ENCODE results near the gene SMIM1.
"Not testable (repeated sequence)": the region's sequence is repeated elsewhere in the genome, so short reads cannot be mapped to it uniquely, and the experiment has no call there.

The SMIM1 gene

GRCh38 chr1:3796215-3797061, 23.9 kb downstream of the SMIM1 start, which contains the start of gene LRRC47:
TSS of gene LRRC47 (minus strand) at chr1:3796498. CDS start at chr1:3796476, 22 bp downstream.
- Mint-ChIP-seq H3K36me3 (ENCODE audit: low read depth) (peaks cover 28% of the 10 kb centered on the region), H3K4me1 (ENCODE audit: low read depth) (peaks cover 34% of the 10 kb centered on the region), H3K27ac (peak within 1 kb of the TSS; percentile 85), H3K4me3 (peak within 1 kb of the TSS; percentile 87), H3K27me3 (peaks cover 14% of the 10 kb centered on the region), H3K9me3 (no peaks in the 10 kb centered on the region)
- intact Hi-C loops (cut with micrococcal nuclease) = loop anchor here (1.0 to 10.0 kb wide), 3 partner anchors 24 to 104 kb away; partner anchors contain the start of genes C1orf174 and SMIM1

- Mint-ChIP-seq H3K9me3 (no peaks in the 10 kb centered on the region), H3K36me3 (ENCODE audit: low read depth) (peaks cover 10% of the 10 kb centered on the region), H3K4me3 (no peak overlapping the region), H3K27ac (no peak overlapping the region), H3K27me3 (peaks cover 32% of the 10 kb centered on the region), H3K4me1 (ENCODE audit: low read depth) (peaks cover 19% of the 10 kb centered on the region)
- intact Hi-C loops (cut with micrococcal nuclease) = loop anchor here (10.0 kb wide), 1 partner anchor 55 kb away; no protein-coding TSS in a partner anchor
Observed at GRCh38 chr1:3799976-3800685, 27.6 kb downstream of the SMIM1 start.

GRCh38 chr1:3800795-3801194, 28.2 kb downstream of the SMIM1 start:
- H3K4me3 Mint-ChIP-seq; intact Hi-C loops (cut with micrococcal nuclease); H3K9me3 Mint-ChIP-seq; H3K36me3 Mint-ChIP-seq (ENCODE audit: low read depth); H3K27ac Mint-ChIP-seq: not testable (repeated sequence)
- peaks cover 14% of the 10 kb centered on the region for H3K4me1 Mint-ChIP-seq (ENCODE audit: low read depth)
- H3K27me3 Mint-ChIP-seq = peaks cover 32% of the 10 kb centered on the region

- Mint-ChIP-seq H3K4me1 (ENCODE audit: low read depth) (peaks cover 5% of the 10 kb centered on the region), H3K27ac (no peak overlapping the region)
Observed at GRCh38 chr1:3803905-3804626, 31.5 kb downstream of the SMIM1 start.

GRCh38 chr1:3804627-3804944, 32.0 kb downstream of the SMIM1 start:
- H3K9me3 Mint-ChIP-seq; intact Hi-C loops (cut with micrococcal nuclease); H3K4me3 Mint-ChIP-seq; H3K4me1 Mint-ChIP-seq (ENCODE audit: low read depth); H3K36me3 Mint-ChIP-seq (ENCODE audit: low read depth); H3K27ac Mint-ChIP-seq: not testable (repeated sequence)
- H3K27me3 Mint-ChIP-seq = peaks cover 32% of the 10 kb centered on the region

More at GRCh38 chr1:3803905-3804626, 31.5 kb downstream of the SMIM1 start:
- Mint-ChIP-seq H3K4me3 (no peak overlapping the region), H3K9me3 (no peaks in the 10 kb centered on the region), H3K27me3 (peaks cover 33% of the 10 kb centered on the region), H3K36me3 (ENCODE audit: low read depth) (no peaks in the 10 kb centered on the region)
- intact Hi-C loops (cut with micrococcal nuclease) = no loop called here

GRCh38 chr1:3805038-3805437, 32.5 kb downstream of the SMIM1 start:
- Mint-ChIP-seq H3K36me3 (ENCODE audit: low read depth) (no peaks in the 10 kb centered on the region), H3K4me1 (ENCODE audit: low read depth) (peaks cover 5% of the 10 kb centered on the region), H3K27me3 (peaks cover 27% of the 10 kb centered on the region), H3K9me3 (no peaks in the 10 kb centered on the region), H3K27ac (no peak overlapping the region), H3K4me3 (no peak overlapping the region)
- intact Hi-C loops (cut with micrococcal nuclease) = no loop called here

- H3K9me3 Mint-ChIP-seq = no peaks in the 10 kb centered on the region
- H3K27ac Mint-ChIP-seq = no peak overlapping the region
- intact Hi-C loops (cut with micrococcal nuclease) = no loop called here
- no peaks in the 10 kb centered on the region for H3K36me3 Mint-ChIP-seq (ENCODE audit: low read depth)
- no peaks in the 10 kb centered on the region for H3K4me1 Mint-ChIP-seq (ENCODE audit: low read depth)
- H3K27me3 Mint-ChIP-seq = peaks cover 17% of the 10 kb centered on the region
- H3K4me3 Mint-ChIP-seq = no peak overlapping the region
Observed at GRCh38 chr1:3807769-3808168, 35.2 kb downstream of the SMIM1 start.

- intact Hi-C loops (cut with micrococcal nuclease) = no loop called here
- no peaks in the 10 kb centered on the region for H3K4me1 Mint-ChIP-seq (ENCODE audit: low read depth)
- no peaks in the 10 kb centered on the region for H3K9me3 Mint-ChIP-seq
- H3K4me3 Mint-ChIP-seq = no peak overlapping the region
- peaks cover 4% of the 10 kb centered on the region for H3K27me3 Mint-ChIP-seq
- H3K36me3 Mint-ChIP-seq (ENCODE audit: low read depth) = peaks cover 9% of the 10 kb centered on the region
- H3K27ac Mint-ChIP-seq = no peak overlapping the region
Observed at GRCh38 chr1:3809680-3810079, 37.1 kb downstream of the SMIM1 start.

- H3K4me3 Mint-ChIP-seq; intact Hi-C loops (cut with micrococcal nuclease); H3K9me3 Mint-ChIP-seq; H3K27ac Mint-ChIP-seq; H3K27me3 Mint-ChIP-seq; H3K4me1 Mint-ChIP-seq (ENCODE audit: low read depth): not testable (repeated sequence)
- peaks cover 14% of the 10 kb centered on the region for H3K36me3 Mint-ChIP-seq (ENCODE audit: low read depth)
Observed at GRCh38 chr1:3810149-3810761, 37.7 kb downstream of the SMIM1 start.

- Mint-ChIP-seq H3K27me3 (peaks cover 2% of the 10 kb centered on the region), H3K4me3 (no peak overlapping the region), H3K36me3 (ENCODE audit: low read depth) (peaks cover 27% of the 10 kb centered on the region), H3K27ac (no peak overlapping the region), H3K4me1 (ENCODE audit: low read depth) (no peaks in the 10 kb centered on the region), H3K9me3 (no peaks in the 10 kb centered on the region)
- intact Hi-C loops (cut with micrococcal nuclease) = no loop called here
Observed at GRCh38 chr1:3811595-3811911, 39.0 kb downstream of the SMIM1 start.

- H3K4me1 Mint-ChIP-seq (ENCODE audit: low read depth) = no peaks in the 10 kb centered on the region
- no peaks in the 10 kb centered on the region for H3K9me3 Mint-ChIP-seq
- peaks cover 40% of the 10 kb centered on the region for H3K36me3 Mint-ChIP-seq (ENCODE audit: low read depth)
- intact Hi-C loops (cut with micrococcal nuclease) = no loop called here
- H3K27me3 Mint-ChIP-seq = no peaks in the 10 kb centered on the region
- no peak overlapping the region for H3K4me3 Mint-ChIP-seq
- no peak overlapping the region for H3K27ac Mint-ChIP-seq
Observed at GRCh38 chr1:3814065-3814464, 41.5 kb downstream of the SMIM1 start.

- intact Hi-C loops (cut with micrococcal nuclease) = no loop called here
- H3K27ac Mint-ChIP-seq = no peak overlapping the region
- H3K4me3 Mint-ChIP-seq = no peak overlapping the region
- H3K27me3 Mint-ChIP-seq = no peaks in the 10 kb centered on the region
- peaks cover 49% of the 10 kb centered on the region for H3K36me3 Mint-ChIP-seq (ENCODE audit: low read depth)
- H3K9me3 Mint-ChIP-seq = no peaks in the 10 kb centered on the region
- no peaks in the 10 kb centered on the region for H3K4me1 Mint-ChIP-seq (ENCODE audit: low read depth)
Observed at GRCh38 chr1:3814771-3815561, 42.4 kb downstream of the SMIM1 start.

Measured in dendritic cell treated with granulocyte-macrophage colony-stimulating factor and Interleukin-4, amounts not matched to agents 40 ng/mL and 50 ng/mL, for 4 days (primary cell).